Chondrocyte (in vitro differentiated cells): ENCODE data around the gene KDR. TPM values are rescaled to one million over a fixed set of nuclear protein-coding genes. Genes with fewer than 3 reads are reported as not detected.

Source experiments
- DNase-seq: peaks from one replicate; pipeline ENCODE4 v3.0.0; 2021; ENCODE audit warnings: mixed read lengths, low spot score
- H3K27ac Mint-ChIP-seq: one replicate; pipeline ENCODE4 v1.8.0; 2021; ENCODE audit warnings: mild to moderate bottlenecking, moderate library complexity, mixed read lengths; ENCODE audit not compliant: unreplicated experiment
- H3K27me3 Mint-ChIP-seq: 2 replicates; pipeline ENCODE4 v1.8.0; 2021; ENCODE audit warnings: low read depth, mixed read lengths
- H3K36me3 Mint-ChIP-seq: 2 replicates; pipeline ENCODE4 v1.8.0; 2021; ENCODE audit warnings: low read depth, mixed read lengths
- H3K4me1 Mint-ChIP-seq: 2 replicates; pipeline ENCODE4 v1.8.0; 2021; ENCODE audit warnings: low read depth, mild to moderate bottlenecking, mixed read lengths
- H3K4me3 Mint-ChIP-seq: one replicate; pipeline ENCODE4 v1.8.0; 2021; ENCODE audit warnings: mild to moderate bottlenecking, moderate library complexity, mixed read lengths; ENCODE audit not compliant: unreplicated experiment
- H3K9me3 Mint-ChIP-seq: 2 replicates; pipeline ENCODE4 v1.8.0; 2021; ENCODE audit warnings: low read depth, mixed read lengths
- total RNA-seq: library from RNA; stranded (reverse); gene quantifications from 3 replicates; pipeline ENCODE4 v1.2.1, GENCODE V29; 2021
- TF ChIP-seq, protein P1 (sequence below): fragments of 200-600 bp; sonication (generic); IDR thresholded peaks from 2 replicates; pipeline ENCODE4 v1.5.0; 2021; ENCODE audit warnings: antibody characterized with exemption, mild to moderate bottlenecking, moderate library complexity

The KDR gene
- total RNA-seq, 1 donor from 2014 or later, result 0.77 TPM

DNA sequence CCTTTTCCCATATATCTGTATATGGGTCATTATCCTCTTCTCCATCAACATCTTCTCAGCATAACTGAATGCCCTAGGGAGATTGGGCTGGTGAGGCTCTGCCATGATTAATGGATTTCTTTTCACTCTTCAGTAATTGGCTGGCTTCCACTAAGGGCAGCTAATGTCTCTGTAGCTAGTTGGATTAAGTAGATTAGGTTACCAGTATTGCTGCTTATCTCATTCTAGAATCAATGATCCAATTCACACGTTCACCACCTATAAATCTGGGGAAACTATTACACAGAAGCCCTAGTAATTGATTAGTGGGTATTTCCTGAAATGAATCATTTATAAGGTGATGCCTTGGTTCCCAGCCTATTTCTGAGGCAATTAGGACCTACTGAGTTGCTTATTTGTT is 94.8 kb downstream of the KDR start:
- peaks cover 41% of the 10 kb centered on the region for H3K27me3 Mint-ChIP-seq
- TF ChIP-seq, protein P1, sequence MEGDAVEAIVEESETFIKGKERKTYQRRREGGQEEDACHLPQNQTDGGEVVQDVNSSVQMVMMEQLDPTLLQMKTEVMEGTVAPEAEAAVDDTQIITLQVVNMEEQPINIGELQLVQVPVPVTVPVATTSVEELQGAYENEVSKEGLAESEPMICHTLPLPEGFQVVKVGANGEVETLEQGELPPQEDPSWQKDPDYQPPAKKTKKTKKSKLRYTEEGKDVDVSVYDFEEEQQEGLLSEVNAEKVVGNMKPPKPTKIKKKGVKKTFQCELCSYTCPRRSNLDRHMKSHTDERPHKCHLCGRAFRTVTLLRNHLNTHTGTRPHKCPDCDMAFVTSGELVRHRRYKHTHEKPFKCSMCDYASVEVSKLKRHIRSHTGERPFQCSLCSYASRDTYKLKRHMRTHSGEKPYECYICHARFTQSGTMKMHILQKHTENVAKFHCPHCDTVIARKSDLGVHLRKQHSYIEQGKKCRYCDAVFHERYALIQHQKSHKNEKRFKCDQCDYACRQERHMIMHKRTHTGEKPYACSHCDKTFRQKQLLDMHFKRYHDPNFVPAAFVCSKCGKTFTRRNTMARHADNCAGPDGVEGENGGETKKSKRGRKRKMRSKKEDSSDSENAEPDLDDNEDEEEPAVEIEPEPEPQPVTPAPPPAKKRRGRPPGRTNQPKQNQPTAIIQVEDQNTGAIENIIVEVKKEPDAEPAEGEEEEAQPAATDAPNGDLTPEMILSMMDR, result no peak
- no peaks in the 10 kb centered on the region for H3K36me3 Mint-ChIP-seq
- H3K9me3 Mint-ChIP-seq, result no peaks in the 10 kb centered on the region
- peaks cover 13% of the 10 kb centered on the region for H3K4me1 Mint-ChIP-seq
- DNase-seq, result no peak
- H3K27ac Mint-ChIP-seq, result no peak overlapping the region
- no peak overlapping the region for H3K4me3 Mint-ChIP-seq

DNA sequence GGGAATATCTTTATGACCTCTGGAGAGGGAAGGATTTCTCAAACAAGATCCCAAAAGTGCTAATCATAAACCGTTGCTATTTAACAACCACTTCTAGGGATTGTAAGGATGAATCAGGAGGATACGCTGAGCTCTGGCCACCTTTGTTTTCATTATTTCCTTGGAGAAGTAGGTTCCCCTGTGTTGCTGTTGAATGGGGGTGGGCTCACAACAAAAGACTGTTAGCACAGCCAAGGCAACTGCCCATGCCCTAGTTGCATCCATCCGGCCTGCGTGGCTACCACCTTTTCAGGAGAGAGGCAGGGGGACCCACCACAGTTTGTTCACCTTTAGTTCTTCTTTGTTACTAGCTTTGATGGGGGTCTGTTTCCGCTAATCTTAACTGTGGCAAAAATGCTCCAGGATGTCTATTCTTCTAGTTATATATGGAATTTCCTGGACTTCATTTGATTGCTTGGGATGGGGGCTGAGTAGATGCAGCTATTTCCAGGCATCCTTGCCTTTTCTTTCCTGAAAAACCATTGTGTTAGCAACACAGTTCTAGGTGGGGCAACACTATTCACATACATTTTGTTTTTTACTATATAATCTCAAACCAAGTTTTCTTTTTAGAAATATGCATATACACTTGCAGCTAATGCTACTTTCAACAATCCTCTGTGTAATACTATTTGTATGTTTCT is 95.4 kb downstream of the KDR start:
- TF ChIP-seq, protein P1, result no peak
- Mint-ChIP-seq H3K27ac (no peak overlapping the region), H3K4me1 (peaks cover 11% of the 10 kb centered on the region), H3K9me3 (no peaks in the 10 kb centered on the region), H3K27me3 (peaks cover 41% of the 10 kb centered on the region), H3K4me3 (no peak overlapping the region), H3K36me3 (no peaks in the 10 kb centered on the region)
- DNase-seq, result no peak

DNA sequence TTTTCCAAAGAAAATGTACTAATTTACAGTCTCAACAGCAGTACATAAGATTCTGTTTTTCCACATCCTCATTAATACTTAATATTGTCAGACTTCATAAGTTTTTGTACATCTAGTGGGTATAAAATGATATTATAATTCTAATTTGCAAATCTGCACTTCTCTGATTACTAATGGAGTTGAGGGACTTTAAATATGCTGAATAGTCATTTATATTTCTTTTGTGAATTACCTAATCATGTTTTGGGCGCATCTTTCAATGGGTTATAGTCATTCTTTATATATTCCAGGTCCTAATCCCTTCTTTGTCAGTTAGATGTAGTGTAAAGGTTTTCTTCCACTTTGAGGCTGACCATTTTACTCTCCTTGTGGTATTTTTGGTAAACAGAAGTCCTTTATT is 96.1 kb downstream of the KDR start:
- Mint-ChIP-seq H3K27me3 (peaks cover 38% of the 10 kb centered on the region), H3K9me3 (no peaks in the 10 kb centered on the region), H3K27ac (no peak overlapping the region), H3K4me1 (peaks cover 11% of the 10 kb centered on the region), H3K36me3 (no peaks in the 10 kb centered on the region), H3K4me3 (no peak overlapping the region)
- TF ChIP-seq, protein P1, result no peak
- no peak for DNase-seq

Other genes with a start within 250 kb of the KDR start
- gene SRD5A3, start 220.6 kb upstream of the KDR start, total RNA-seq, result 23.9 to 31.4 TPM (median 29.0 TPM) in 3 replicates